PFSK-1 (cell line): ENCODE results near the gene ADTRP.

Experiments used
- FOXP2 ChIP-seq: optimal IDR thresholded peaks from 2 replicates; pipeline ENCODE3; 2011; ENCODE audit warnings: borderline replicate concordance, control low read depth, inconsistent platforms; ENCODE audit not compliant: insufficient read depth; ENCODE audit errors: extremely low read length, extremely low read depth
- POLR2AphosphoS5 ChIP-seq: IDR thresholded peaks from 2 replicates; pipeline ENCODE4 v1.6.1; 2012; ENCODE audit warnings: low read depth, mild to moderate bottlenecking, control low read depth, low read length, moderate library complexity
- SIN3A ChIP-seq: IDR thresholded peaks from 2 replicates; pipeline ENCODE4 v1.6.1; 2012; ENCODE audit warnings: mild to moderate bottlenecking, low read length, moderate library complexity, borderline replicate concordance; ENCODE audit not compliant: insufficient read depth
- TAF1 ChIP-seq: IDR thresholded peaks from 2 replicates; pipeline ENCODE4 v1.6.1; 2012; ENCODE audit warnings: low read length, control low read depth, borderline replicate concordance; ENCODE audit not compliant: insufficient read depth
- TF ChIP-seq, protein P1 (sequence below), 2 experiments: IDR thresholded peaks; 2 replicates each; pipeline versions ENCODE4 v1.6.1 to v1.8.0; 2011 to 2012; ENCODE audit warnings: low read depth in 2 of 2, low read length in 2 of 2, control low read depth in 1 of 2, inconsistent platforms in 1 of 2, mild to moderate bottlenecking in 1 of 2, moderate library complexity in 1 of 2; ENCODE audit not compliant: insufficient read depth in 1 of 2

DNA sequence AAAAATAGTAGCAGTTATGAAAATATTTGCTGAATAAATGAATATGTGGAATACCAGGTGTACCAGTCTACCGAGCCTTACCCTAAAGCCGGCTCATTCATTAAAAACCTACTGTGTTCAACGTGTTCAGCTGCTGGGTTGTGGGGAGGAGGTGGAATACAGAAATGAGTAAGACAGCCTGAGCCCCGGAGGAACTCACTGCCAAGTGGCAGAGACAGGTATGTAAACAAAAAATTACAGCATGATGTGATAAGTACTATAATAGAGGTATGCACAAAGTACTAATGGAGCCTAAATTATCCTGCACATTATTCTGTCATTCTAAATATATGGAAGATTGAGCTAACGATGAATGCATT is 6.8 kb upstream of the ADTRP start:
- TF ChIP-seq, protein P1, sequence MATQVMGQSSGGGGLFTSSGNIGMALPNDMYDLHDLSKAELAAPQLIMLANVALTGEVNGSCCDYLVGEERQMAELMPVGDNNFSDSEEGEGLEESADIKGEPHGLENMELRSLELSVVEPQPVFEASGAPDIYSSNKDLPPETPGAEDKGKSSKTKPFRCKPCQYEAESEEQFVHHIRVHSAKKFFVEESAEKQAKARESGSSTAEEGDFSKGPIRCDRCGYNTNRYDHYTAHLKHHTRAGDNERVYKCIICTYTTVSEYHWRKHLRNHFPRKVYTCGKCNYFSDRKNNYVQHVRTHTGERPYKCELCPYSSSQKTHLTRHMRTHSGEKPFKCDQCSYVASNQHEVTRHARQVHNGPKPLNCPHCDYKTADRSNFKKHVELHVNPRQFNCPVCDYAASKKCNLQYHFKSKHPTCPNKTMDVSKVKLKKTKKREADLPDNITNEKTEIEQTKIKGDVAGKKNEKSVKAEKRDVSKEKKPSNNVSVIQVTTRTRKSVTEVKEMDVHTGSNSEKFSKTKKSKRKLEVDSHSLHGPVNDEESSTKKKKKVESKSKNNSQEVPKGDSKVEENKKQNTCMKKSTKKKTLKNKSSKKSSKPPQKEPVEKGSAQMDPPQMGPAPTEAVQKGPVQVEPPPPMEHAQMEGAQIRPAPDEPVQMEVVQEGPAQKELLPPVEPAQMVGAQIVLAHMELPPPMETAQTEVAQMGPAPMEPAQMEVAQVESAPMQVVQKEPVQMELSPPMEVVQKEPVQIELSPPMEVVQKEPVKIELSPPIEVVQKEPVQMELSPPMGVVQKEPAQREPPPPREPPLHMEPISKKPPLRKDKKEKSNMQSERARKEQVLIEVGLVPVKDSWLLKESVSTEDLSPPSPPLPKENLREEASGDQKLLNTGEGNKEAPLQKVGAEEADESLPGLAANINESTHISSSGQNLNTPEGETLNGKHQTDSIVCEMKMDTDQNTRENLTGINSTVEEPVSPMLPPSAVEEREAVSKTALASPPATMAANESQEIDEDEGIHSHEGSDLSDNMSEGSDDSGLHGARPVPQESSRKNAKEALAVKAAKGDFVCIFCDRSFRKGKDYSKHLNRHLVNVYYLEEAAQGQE (IDR thresholded peaks at IDR 0.05; ENCODE audit: insufficient read depth in 1 of 2, low read depth in 2 of 2, low read length in 2 of 2): no peak
- no peak for TF ChIP-seq POLR2AphosphoS5
- TF ChIP-seq SIN3A: no peak
- TF ChIP-seq TAF1: no peak
- no peak for TF ChIP-seq FOXP2
